ENCODE data around the gene TMOD2. TPM values are rescaled to one million over a fixed set of nuclear protein-coding genes. Genes with fewer than 3 reads are reported as not detected.
"Not testable (repeated sequence)": the region's sequence is repeated elsewhere in the genome, so short reads cannot be mapped to it uniquely, and the experiment has no call there.

Gene TMOD2
- total RNA-seq, 1 experiment from 2014 or later: 8.7 TPM

GRCh38 chr15:51770902-51771301 is 19.5 kb downstream of the TMOD2 start:
- DNase-seq (ENCODE audit: low read depth): no peak

GRCh38 chr15:51771773-51772172 is 20.4 kb downstream of the TMOD2 start:
- DNase-seq (ENCODE audit: low read depth): peak; percentile 25

GRCh38 chr15:51774916-51775315 is 23.5 kb downstream of the TMOD2 start:
- DNase-seq (ENCODE audit: low read depth): no peak

- DNase-seq (ENCODE audit: low read depth): peak; percentile 77
These were observed 24.8 kb downstream of the TMOD2 start for GRCh38 chr15:51775967-51776816.

- peak; percentile 84 for DNase-seq (ENCODE audit: low read depth)
These were observed 25.7 kb downstream of the TMOD2 start for GRCh38 chr15:51776952-51777569.

GRCh38 chr15:51780636-51781035 is 29.2 kb downstream of the TMOD2 start:
- DNase-seq (ENCODE audit: low read depth): no peak

- DNase-seq (ENCODE audit: low read depth): no peak
These were observed 30.1 kb downstream of the TMOD2 start for GRCh38 chr15:51781506-51781905.

- peak; percentile 58 for DNase-seq (ENCODE audit: low read depth)
These were observed 31.0 kb downstream of the TMOD2 start for GRCh38 chr15:51782357-51782896.

GRCh38 chr15:51783967-51784366 is 32.6 kb downstream of the TMOD2 start:
- no peak for DNase-seq (ENCODE audit: low read depth)

- DNase-seq (ENCODE audit: low read depth): not testable (repeated sequence)
These were observed 35.7 kb downstream of the TMOD2 start for GRCh38 chr15:51787130-51787529.

- not testable (repeated sequence) for DNase-seq (ENCODE audit: low read depth)
These were observed 41.1 kb downstream of the TMOD2 start for GRCh38 chr15:51792474-51792873.

GRCh38 chr15:51793521-51794305 is 42.3 kb downstream of the TMOD2 start:
- DNase-seq (ENCODE audit: low read depth): no peak

GRCh38 chr15:51796847-51797401 is 45.5 kb downstream of the TMOD2 start:
- DNase-seq (ENCODE audit: low read depth): no peak

- DNase-seq (ENCODE audit: low read depth): no peak
These were observed 46.9 kb downstream of the TMOD2 start for GRCh38 chr15:51798281-51798680.

GRCh38 chr15:51799282-51800252 is 48.2 kb downstream of the TMOD2 start:
- no peak for DNase-seq (ENCODE audit: low read depth)

GRCh38 chr15:51801391-51801835 is 50.0 kb downstream of the TMOD2 start:
- peak; percentile 64 for DNase-seq (ENCODE audit: low read depth)

- no peak for DNase-seq (ENCODE audit: low read depth)
These were observed 51.2 kb downstream of the TMOD2 start for GRCh38 chr15:51802593-51802992.

GRCh38 chr15:51803965-51804364 is 52.6 kb downstream of the TMOD2 start:
- no peak for DNase-seq (ENCODE audit: low read depth)

GRCh38 chr15:51806123-51806522 is 54.7 kb downstream of the TMOD2 start:
- no peak for DNase-seq (ENCODE audit: low read depth)

GRCh38 chr15:51809457-51809856 is 58.1 kb downstream of the TMOD2 start:
- DNase-seq (ENCODE audit: low read depth): no peak

GRCh38 chr15:51812598-51812997 is 61.2 kb downstream of the TMOD2 start:
- DNase-seq (ENCODE audit: low read depth): no peak
